Fibroblast of skin of abdomen (primary cell): ENCODE results near the gene GARIN5A.

Experiments used
- DNase-seq: peaks from one replicate; pipeline ENCODE4 v3.0.0-alpha.2; 2013

The GARIN5A gene

DNA sequence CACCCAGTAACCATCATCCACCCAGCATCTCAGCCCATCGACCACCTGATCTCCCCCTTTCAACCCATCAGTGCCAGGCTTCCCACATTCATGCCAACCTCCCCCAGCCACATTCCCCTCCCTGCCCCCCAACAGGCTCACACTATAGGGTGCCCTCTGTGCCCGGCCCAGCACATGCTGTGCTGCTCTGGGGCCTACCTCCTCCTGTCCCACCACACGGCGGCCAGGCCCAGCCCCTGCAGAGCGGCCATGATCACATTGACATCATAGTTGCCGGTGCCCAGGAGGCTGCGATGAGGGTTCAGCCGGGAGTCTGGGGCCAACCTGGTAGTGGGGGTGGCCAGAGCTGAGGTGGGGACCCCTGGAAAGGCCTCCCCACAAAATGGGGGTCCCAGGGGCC, 30.7 kb upstream of the GARIN5A start:
- DNase-seq, result no peak

DNA sequence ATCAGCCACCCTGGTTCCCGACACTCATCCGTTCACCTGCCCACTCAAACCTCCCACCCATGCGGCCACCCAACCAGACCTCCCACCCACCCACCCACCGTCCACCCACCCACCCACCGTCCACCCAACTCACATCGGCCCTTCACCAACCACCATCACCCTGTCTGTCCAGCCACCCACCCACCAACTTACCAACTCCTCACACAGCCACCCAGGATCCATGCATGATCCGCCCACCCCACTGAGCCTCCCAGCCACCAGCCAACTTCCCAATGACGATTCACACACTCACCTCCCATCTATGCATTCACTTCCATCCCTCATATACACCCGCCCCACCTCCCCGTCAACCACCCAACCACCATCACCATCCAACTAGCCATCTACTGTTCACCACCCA, 30.1 kb upstream of the GARIN5A start:
- DNase-seq, result no peak

DNA sequence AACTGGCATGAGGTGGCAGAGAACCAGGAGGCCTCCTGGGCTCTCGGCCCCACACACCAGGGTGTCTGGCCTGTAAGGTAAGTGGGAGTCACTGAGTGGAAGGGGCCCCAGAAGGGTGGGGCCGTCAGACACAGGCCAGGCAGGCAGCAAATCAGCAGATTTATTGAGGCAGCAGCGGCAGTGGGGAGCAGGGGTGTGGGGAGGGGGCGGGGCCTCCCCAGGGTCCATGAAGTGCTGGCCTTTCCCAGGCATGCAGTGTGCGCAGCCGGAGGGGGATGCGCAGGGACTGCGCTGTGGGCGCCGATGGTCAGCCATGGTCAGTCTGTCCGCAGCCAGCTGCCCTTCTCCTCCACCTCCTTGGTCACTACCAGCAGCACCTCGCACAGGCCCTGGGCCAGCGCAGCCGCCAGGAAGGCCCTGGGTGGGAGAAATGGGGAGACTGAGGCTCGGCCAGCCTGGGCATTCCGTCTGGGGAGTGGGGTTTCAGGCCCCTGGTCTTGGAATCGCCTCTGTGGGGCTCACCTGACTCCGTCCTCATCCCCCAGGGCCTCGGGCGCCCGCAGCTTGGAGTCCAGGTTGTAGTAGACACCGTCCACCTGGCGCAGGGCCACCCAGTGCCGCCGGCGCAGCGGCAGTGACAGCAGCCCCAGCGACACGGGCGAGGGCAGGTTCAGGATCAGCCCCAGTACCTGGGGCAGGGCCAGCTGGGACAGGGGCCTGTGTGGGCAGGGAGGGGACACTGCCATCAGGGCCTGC, 29.4 kb upstream of the GARIN5A start:
- DNase-seq, result no peak

DNA sequence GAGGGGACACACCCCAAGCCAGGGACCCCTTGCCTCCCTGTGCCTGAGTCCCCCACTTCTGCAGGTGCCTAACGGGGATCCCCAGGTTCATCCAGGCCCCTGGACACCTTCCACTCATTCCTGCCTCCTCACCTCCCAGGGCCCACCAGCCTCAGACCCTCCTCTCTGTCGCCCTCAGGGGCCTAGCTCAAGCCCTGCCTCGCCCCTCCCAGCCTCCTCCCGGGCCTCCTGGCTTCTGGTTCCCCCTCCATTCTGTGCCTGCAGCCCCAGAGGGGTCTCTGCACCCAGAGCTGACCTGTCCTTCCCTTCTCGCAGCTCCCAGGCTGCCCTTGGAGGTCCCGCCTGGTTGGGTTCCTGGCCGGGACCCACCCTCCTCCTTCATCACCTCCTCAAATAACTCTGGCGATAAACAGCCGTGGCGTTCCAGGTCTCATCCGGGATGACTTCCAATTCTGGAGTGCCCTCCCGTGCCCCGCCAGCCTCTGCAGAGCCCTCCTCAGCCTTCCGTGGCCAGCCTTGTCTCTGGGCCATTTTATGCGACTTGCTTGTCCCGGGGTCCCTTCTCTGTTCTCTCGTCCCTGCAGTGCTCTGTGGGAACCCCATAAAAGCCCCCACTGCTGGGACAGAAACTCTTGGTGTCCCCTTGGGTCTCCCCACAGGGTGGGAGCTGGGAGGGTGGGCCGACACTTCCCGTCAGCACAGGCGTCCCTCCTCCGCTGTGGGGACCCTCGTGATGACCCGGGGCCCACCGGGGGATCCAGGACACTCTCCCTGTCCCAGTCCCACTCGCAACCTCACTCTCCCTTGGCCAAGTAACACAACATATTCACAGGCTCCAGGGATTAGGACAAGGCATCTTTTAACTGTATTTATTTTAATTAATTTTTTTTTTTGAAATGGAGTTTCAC, 25.2 kb upstream of the GARIN5A start:
- DNase-seq, result no peak

DNA sequence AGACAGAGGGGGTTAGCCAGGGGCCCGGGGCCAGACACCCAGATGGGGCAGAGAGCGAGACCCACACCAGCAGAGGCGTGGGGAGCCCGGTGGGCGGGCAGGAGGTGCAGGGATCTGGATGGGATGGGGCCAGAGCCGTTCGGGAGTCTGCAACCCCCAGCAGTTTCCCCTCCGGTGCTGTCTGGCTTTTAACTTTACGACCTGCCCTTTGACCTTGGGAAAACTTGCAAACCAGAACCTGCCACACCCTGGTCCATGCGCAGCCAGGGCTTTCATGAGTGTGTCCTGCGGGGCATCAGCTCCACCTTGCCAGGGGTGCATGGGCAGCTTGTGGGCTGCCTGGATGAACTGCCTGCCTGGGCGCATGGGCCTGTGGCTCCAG, 24.5 kb upstream of the GARIN5A start:
- DNase-seq, result no peak

DNA sequence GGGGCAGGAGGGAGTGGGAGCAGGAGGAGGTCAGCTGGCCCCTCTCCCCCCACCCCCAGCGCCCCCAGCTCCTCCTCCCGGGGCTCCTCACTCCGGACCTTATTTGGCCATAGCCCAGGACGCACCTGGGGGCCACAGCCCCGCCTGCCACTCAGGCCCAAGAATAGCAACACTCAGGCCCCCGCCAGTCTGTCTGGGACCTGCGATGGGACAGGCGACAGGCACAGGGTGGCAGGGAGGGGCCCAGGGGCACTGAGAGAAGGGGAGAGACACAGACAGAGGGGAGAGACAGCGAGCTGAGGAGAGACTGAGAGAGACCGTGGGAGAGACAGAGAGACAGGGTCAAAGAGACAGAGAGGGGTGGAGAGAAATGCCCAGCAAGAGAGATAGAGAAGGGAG, 24.1 kb upstream of the GARIN5A start:
- DNase-seq, result no peak

DNA sequence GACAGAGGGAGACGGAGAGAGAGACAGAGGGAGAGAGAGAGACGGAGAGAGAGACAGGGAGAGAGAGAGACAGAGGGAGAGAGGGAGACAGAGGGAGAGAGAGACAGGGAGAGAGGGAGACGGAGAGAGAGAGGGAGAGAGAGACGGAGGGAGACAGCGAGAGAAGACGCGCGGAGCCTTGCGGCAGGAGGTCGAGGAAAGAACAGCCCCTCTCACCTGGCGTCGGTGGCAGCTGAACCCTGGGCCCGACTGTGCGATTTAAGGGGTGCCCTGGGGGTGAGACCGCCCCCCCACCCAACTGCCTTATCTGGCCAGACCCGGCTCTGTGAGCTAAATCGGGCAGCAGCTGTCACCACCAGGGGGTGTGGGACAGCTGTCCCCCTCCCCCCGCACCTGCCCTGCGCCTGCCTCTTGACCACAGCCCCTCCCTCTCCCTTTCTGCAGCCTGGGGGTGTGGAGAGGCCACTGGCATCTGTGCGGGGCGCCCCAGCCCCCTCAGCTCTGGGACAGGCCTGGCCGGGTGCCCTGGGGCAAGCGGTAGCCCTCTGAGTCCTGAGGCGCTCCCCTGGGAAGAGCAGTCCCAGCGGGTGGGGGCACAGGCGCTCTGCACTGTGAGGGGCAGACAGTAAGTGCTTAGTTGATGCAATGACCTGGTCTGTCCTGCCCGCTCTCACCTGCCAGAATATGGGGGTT, 23.6 kb upstream of the GARIN5A start:
- no peak for DNase-seq

DNA sequence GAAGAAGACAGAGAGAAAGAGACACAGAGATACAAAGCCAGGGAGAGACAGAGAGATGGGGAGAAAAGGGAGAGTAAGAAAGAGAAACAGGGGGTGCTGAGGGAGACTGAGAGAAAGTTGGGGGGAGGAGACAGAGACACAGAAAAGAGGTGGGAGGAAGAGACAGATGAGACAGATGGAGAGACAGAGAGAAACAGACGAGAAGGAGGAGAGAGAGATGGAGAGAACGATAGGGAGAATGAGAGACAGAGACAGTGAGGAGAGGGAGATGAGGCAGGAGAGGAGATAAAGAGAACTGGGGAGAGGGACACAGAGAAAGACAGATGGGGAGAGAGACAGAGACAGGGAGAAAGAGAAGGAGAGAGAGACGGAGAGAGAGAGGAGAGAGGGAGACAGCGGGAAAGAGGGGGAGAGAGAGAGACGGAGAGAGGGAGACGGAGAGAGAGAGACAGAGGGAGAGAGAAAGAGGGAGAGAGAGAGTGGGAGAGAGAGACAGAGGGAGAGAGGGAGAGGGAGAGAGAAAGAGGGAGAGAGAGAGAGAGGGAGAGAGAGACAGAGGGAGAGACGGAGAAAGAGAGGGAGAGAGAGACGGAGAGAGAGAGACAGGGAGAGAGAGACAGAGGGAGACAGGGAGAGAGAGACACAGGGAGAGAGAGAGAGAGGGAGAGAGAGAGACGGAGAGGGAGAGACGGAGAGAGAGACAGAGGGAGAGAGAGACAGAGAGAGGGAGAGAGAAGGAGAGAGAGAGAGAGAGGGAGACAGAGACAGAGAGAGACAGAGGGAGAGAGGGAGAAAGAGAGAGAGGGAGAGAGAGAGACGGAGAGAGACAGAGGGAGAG, 21.8 kb upstream of the GARIN5A start:
- no peak for DNase-seq

DNA sequence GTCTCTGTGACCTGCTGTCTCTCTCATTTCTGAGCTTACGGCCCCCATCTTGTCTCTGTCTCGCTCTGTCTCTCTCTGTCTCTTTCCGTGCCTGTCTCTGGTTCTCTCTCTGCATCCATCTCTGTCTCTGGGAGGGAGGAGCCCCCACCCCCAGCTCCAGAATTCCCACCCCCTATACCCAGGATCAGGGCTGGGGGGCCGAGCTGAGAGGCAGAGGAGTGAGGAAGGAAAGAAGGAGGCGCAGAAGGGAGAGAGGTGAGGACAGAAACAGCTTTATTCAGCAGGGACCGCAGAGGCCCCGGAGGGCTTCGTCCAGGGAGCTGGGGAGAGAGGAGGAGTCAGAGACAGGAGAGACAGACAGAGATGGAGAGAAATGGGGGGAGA, 20.4 kb upstream of the GARIN5A start:
- no peak for DNase-seq

DNA sequence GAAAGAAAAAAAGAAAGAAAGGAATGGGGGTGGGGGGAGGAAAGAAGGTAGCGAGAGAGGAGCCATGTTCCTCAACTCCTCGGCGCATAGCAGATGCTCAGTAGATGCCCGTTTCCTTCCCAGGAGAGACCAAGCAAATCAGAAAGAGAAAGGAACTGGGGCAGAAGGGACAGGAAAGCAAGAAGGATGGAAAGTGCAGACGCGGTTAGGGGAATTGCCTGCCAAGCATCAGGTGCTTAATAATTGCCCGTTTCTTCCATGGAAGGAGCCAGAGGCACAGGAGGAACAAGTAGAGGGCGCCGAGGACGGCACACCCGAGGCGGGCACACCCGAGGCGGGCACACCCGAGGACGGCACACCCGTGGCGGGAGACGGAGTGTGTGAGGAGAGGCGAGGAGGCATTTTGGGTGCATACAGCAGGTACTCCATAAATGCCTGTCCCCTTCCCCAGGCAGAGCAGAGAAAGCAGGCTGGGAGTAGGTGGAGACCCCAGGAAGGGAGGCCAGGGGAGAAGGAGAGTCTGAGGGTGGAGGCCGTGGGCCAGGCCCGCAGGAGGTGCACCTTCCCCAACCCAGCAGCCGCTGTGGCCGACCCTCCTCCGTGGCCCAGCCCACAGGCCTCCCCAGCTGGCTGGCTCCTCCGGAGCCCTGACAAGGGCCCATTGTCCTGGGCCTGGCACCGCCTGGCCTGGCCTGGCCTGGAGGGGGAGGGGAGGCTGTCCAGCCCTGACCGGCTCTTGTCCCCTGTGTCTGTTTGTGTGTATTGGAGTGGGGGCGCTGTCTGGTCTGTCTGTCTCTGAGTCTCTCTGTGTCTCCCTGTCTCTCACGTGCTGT, 19.8 kb upstream of the GARIN5A start:
- DNase-seq, result no peak

DNA sequence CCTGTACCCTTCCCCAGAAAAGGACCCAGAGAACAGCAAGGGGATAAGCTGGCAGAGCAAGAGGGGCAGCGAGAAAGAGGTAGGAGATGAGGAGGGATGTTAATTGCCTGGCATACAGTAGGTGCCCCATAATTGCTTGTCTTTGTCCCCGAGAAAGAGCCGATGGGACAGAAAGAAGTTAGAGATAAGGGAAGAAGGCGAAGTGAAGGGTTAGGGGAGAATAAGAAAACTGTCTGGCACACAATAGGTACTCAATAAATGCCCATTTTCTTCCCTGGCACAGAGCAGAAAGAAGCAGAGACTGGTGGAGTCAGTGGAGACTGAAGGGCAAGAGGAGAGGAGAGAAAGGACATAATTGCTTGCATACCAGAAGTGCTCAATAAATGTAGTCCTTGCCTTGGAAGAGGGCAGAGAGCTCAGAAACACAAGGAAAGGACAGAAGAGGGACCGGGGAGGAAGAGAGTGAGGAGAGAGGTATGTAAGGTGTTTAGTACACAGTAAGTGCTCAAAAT, 18.4 kb upstream of the GARIN5A start:
- no peak for DNase-seq

DNA sequence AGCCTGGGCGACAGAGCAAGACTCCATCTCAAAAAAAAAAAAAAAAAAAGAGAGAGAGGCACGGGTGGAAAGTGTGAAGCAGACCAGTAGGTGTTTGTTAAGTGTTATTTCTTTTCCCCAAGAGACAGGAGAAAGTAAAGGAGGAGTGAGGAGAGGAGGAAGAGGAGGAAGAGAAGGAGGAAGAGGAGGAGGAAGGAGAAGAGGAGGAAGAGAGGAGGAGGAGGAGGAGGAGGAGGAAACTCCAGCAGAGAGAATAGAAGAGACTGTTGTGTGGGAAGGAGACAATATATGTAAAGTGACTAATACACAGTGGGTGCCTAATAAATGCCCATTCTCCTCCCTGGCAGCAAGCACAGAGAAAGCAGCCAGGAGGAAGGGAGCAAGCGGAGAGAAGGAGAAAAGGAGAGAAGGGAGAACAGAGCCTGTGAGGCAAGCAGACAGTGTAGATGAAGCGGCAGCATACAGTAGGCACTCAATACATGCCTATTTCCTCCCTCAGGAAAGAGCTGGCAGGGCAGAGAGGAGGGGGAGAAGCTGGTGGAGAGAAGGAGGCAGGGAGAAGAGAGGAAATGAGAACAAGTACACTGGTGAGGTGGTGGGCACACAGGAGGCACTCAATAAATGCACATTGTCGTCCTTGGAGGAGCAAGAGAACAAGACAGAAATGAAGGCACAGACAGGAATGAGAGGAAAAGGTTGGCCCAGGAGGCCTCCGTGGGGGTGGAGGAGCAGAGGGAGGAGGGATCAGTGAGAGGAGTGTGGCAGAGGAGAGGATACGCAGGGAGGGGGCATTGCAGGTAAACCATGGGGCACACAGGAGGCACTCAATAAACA, 17.8 kb upstream of the GARIN5A start:
- no peak for DNase-seq

DNA sequence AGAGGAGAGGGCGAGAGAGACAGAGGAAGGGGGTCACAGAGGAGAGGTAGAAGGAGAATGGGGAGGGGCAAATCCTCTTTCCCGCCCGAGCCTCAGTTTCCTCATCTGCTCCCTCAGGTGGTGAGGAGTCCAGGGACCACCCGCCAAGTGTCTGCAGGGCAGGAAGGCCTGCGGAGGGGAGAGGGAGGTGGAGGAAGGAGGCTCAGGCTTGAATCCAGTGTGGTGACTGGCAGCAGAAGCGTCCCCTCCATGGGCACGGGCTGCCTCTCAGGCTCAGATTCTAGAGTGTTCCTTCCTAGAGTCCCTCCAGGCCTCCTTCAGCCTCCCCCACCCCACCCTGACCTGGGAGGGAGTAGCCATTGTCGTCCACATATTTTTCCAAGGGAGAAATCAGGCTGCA, 16.5 kb upstream of the GARIN5A start:
- DNase-seq, result no peak

DNA sequence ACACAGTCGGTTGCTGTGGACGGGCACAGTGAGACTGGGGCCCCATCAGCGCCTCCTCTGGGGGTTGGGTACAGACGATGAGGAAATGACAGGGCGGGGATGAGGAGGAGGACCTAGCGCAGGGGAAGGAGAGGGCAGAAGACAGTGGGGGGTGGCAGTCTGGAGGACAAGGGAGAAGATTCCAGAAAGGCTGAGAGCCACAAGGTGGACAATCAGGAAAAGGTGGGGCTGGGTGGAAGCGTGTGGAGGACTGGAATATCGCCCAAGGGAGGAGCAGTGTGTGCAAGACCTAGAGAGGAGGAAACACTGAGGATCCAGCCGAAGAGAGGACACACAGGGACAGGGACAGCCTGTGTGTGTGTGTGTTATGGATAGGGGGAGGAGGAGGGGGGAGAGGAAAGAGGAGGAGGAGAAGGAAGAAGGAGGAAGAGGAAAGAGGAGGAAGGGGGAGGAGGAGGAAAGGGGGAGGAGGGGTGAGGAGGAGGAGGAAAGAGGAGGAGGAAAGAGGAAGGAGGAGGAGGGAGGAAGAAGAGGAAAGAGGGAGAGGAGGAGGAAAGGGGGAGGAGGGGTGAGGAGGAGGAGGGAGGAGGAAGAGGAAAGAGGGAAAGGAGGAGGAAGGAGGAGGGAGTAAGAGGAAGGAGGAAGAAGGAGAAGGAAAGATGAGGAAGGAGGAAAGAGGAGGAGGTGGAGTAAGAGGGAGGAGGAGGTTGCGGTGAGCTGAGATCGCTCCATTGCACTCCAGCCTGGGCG, 15.8 kb upstream of the GARIN5A start:
- no peak for DNase-seq

DNA sequence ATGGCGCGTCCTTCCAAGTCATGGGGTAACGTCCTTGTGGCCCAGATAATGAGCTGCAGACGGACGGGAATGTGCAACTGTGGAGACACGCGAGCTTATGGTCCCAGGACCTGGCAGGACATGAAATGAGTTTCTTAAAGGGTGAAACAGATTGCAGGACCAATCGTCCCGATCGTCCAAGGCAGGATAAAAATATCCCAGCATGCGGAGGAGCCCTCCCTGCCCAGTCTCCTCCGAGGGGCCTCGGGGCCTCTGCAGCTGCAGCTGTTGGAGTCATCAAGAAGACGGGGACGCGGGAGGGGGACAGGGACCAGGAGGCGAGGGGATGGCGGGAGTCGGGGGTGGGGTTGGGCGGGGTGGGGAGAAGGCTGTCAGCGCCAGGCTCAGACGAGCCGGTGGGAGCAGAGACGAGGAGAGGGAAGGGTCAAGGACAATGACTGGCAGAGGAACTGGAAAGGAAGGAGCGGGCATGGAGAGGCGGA, 14.4 kb upstream of the GARIN5A start:
- DNase-seq, result no peak

DNA sequence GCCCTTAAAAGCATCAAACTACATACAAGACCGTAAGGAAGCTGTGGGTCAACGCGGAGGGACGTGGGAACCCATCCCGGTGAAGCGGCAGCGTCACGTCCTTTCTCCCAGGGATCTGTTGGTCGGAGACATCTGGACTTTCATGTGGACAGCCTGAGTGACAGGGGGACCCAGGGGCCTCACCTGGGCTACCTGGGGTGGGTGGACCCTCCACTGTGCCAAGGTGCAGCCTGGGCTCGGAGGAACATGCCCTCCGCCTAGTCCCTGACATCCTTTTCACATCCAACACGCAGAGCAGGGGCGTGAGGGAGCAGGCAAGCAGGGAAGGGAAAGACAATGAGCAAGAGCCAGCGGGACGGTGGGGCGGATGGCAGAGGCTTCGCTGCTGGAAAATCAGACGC, 13.8 kb upstream of the GARIN5A start:
- DNase-seq, result no peak

DNA sequence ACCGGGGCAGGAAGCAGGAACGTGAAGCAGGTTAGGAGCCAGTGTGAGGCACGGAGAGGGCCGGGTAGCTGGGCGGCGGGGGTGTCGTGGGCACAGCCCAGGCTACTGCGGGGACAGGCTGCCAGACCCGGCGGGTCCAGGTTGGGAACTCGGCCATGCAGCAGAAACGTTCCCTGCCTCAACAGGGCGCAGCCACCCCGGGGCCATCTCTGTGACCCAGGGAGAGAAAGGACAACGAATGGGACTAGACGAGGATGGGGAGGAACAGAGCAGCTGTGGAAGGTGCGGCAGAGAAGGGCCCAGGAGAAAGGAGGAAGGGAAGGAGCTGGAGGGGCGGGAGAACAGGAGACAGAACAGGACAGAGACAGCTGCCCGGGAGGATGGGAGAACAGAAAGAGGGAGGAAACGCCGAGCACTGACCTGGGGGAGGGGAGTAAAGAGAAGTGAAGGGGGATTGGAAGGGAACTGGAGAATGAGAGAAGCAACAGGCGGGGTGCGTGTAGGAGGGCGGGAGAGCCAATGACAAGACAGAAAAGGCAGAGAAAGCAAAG, 12.9 kb upstream of the GARIN5A start:
- no peak for DNase-seq

DNA sequence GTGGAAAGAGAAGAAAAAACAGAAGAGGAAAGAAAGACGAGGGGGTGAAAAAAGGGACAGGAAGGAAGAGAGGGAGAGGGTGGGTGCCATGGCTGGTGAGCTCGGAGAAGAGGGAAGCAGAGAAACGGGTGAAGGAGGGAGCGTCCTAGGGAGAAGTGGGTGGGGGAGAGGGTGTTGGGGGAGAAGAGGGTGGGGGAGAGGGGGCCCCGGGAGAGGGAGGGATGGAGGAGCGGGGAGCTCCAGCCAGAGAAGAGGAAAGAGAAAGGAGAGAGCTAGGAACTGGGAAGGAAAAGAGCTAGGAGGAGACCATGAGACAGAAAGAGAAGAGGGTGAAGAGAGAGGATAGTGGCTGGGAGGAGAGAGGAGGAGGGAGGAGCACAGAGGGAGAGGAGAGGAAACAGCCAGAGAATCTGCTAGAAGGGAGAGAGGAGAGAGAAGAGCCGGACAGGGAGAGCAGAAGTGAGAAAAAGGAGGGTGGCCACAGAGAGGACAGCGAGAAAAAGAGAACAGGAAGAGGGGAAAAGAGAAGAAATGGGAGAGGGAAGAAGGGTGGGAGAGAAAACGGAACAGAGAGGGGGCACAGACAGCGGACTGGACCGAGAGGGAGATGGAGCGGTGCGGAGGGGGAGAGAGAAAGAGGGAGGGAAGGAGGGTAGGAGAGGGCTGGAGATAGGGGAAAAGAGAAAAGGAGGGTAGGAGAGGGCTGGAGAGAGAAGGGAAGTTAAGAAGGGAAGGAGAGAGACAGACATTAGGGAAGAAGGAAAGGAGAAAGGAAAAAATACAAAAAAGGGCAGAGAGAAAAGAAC, 11.9 kb upstream of the GARIN5A start:
- DNase-seq, result no peak
